AML-193 (cell line): ENCODE data around the gene SMARCA2.

Experiments
- DNase-seq, 2 experiments: peaks; one replicate each; lab custom pipeline; 2025; lab: John Stamatoyannopoulos, UW

The SMARCA2 gene

GRCh38 chr9:2015581-2016407 is 647 bp downstream of the SMARCA2 start:
- no peak for DNase-seq

- DNase-seq, result peak; percentile 69 to 70
Observed at GRCh38 chr9:2016408-2017330, 1.5 kb downstream of the SMARCA2 start.

- DNase-seq, result peak; percentile 59 to 67
Observed at GRCh38 chr9:2017331-2018161, 2.4 kb downstream of the SMARCA2 start.

DNA sequence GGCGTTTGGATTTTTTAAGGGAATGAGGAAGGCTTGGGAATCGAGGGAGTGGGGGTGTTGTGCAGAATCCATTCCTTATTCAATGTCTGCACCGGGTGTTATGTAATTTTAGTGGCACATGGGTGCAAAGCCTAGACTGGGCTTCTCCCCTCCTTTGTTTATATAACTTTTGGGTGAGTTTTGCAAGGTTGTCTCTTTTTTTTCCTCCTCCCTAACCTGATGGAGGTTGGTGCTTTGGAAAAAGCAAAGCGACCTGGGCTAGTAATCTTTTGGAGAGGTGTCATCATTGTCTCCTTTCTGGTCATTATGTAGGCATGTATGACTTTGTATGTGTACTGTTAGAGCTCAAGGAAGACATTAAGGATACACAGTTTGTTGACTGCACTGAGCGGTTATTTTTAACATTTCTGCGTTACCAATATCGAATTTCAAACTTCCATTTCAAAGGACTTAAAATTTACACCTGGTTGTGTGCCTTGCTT is 3.1 kb downstream of the SMARCA2 start:
- peak in 1 of 2 experiments; percentile 41 for DNase-seq

- peak in 1 of 2 experiments; percentile 13 for DNase-seq
Observed at GRCh38 chr9:2018764-2019558, 3.8 kb downstream of the SMARCA2 start.

DNA sequence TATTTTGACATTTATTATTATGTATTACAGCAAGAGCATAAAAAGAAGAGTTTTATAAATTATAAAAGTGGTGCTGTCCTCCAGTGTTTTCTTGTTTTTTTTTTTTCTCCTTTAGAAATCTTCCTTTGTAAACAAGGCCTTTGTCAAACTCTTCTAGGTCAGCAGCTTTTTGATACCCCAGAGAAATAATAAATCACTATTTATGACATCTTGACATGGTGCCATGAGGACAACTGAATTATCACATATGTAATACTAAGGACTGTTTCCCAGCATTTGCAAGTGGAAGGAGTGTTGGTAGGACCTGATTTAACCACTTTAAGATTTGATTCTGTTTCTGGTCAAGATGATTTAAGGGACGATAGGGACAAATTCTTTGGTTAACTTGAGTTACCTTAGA is 4.6 kb downstream of the SMARCA2 start:
- no peak for DNase-seq

- DNase-seq, result no peak
Observed at GRCh38 chr9:2021731-2022130, 6.6 kb downstream of the SMARCA2 start.

- no peak for DNase-seq
Observed at GRCh38 chr9:2022560-2022959, 7.4 kb downstream of the SMARCA2 start.

GRCh38 chr9:2023042-2023441 is 7.9 kb downstream of the SMARCA2 start:
- no peak for DNase-seq

GRCh38 chr9:2023532-2023931 is 8.4 kb downstream of the SMARCA2 start:
- DNase-seq, result peak in 1 of 2 experiments; percentile 8

DNA sequence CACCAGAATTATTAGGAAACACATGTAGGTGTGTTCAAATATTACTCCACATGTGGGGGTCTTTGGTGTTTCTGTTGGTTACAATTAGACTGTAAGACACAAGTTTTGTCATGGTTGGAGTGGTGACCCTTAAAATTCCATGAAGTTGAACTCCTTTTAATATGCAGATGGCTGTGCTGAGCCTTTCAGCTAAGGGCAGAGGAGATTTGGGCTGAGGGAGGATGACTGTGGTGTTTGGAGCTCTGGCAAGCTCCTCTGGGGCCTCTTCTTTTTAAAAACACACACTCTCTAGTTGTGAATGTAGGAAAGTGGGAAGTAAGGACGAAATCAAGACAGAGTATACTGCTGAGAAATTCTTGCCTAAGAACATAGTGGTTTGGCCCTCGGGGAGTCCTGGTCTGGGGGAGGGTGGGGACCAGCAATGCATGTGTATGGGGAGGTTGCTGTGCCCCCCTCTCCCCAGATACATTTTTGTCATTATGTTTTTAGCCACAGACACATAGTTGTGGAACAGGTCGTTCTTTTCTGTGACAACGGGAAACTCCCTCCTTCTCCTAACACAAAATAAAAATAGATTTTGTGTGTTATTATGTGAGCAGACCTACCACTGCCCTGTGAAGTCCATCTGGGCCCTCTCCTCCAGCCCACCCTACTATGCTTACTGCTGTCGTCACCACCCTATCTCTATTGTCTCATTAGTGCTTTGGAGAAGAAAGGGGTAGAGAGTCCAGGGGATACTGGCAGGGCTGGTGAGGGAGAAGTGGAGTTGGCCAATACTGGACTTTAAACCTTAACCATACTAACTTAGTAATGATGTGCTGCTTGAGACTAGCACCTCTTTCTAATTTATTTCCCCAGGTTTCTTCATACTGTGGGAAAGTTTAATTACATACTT is 10.0 kb downstream of the SMARCA2 start:
- DNase-seq, result peak; percentile 49 to 79

DNA sequence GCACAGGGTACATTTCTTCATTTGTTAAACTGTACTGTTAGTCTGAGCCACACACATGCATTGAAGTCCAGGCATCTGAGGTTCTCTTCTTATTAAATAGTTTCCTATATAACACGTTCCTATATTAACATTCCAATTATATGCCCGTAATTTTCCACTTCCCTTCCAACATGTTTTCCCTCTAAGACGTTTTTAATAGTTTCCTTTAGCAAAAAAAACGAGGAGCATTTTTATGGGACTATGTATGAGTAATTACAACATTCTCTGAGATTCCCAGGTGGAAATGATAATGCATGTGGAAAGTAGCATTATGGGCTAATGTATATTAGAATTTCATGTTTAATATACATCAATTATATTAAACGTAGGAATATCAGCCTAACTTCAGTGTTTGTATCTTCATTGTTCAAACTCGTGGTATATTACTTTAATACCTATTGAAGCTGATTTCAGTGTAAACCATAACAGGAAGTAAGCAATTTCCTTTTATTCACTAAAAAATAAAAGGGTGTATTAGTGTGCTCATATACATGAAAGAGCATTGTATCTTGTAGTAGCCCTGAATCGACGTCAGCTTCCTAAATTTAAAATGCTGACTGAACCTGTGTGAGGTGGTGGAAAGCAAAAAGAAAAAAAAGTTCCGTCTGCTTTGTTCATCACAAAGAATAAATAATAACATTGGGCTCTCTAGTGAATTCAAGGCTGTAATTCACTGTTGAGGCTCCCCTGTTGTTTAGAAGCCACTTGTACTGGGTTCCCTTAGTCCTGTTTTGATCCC is 11.3 kb downstream of the SMARCA2 start:
- no peak for DNase-seq

DNA sequence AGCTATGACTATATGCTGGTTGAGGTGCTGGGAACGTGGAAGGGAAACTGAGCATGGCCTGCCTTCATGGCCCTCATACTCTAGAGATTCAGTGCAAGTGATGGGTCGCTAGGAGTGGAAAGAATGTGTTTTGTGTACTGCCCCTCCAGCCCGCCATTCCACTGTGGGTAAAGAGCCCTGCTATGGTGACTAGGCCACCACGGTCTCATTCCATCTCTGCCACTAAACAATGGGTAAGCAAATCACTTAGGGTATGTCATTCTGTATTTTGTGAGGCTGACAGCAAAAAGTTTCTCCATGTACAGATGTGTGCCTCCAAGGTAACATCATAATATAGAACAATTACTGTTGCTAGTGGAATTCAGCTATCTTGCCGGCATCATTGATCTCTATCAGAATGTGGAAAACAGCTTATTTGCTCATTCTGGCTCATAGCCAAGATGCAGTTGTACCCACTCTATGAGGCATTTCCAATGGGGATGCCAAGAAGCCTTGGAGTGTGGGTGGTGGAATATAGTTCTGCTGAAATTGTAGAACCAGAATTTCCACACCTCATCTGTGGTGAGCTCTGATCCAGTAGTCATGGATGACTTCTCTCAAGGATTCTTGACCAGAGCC is 12.5 kb downstream of the SMARCA2 start:
- DNase-seq, result no peak

DNA sequence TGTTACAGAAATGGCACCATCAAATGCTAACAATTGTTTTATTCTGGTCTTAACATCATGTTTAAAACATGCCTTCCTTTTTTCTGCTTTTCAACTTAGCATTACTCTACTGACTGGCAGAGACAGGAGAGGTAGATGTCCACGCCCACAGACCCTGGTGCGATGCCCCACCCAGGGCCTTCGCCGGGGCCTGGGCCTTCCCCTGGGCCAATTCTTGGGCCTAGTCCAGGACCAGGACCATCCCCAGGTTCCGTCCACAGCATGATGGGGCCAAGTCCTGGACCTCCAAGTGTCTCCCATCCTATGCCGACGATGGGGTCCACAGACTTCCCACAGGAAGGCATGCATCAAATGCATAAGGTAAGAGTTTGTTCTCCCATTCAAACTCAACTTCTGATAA is 13.7 kb downstream of the SMARCA2 start:
- no peak for DNase-seq

DNA sequence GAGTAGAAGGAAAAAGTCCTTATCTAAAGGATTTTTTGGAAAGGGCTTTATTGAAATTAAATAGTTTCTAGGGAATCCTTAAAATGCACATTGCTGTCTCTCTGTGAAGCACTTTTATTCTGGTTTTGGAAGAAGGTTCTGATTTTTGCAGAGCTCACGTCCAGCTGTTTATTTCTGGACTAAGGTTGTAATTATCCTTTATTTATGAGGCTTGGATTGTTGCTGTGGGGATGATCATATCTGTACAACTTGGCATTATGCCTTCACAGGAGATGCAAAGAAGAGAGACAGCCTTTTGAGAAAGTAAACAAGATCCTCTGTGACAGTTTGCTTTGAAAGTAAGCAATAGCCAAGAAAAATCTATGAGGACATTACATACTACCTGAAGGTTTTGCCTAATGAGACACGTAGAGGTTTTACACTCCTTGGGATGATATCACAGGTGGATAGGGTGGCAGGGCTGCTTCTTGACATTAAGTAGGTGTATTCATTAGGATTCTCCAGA is 14.6 kb downstream of the SMARCA2 start:
- DNase-seq, result no peak

DNA sequence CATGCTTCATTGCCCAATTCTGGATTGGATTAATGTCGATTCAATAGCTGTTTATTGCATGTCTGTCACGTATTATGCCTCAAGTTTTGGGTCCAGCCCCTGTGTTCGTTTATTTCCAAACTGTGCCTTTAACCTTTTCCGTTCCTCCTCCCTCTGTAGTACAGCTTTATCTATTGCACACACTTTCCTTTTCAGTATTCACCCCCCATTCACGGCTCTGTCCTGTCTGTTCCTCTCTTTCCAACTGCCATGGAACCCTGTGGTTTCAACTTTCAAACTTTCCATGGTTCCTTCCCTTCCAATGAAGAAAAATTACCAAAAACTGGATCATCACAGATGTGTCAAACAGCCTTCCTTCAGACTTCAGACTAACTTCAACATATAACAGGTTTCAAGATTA is 17.1 kb downstream of the SMARCA2 start:
- no peak for DNase-seq

GRCh38 chr9:2036844-2037243 is 21.7 kb downstream of the SMARCA2 start:
- DNase-seq, result no peak
